ENCODE data around the gene ITFG1.

The ITFG1 gene

GRCh38 chr16:47493381-47494337 lies 32.8 kb upstream of the ITFG1 start:
- TF ChIP-seq CTCF (IDR thresholded peaks at IDR 0.05) = no peak

GRCh38 chr16:47492428-47493377 lies 31.8 kb upstream of the ITFG1 start:
- TF ChIP-seq CTCF (IDR thresholded peaks at IDR 0.05) = no peak

- no peak for TF ChIP-seq CTCF (IDR thresholded peaks at IDR 0.05)
Observed at GRCh38 chr16:47492036-47492427, 31.2 kb upstream of the ITFG1 start.

GRCh38 chr16:47490471-47490870 lies 29.6 kb upstream of the ITFG1 start:
- TF ChIP-seq CTCF (IDR thresholded peaks at IDR 0.05) = no peak

- TF ChIP-seq CTCF (IDR thresholded peaks at IDR 0.05) = no peak
Observed at GRCh38 chr16:47488051-47488450, 27.2 kb upstream of the ITFG1 start.

GRCh38 chr16:47486856-47487255 lies 26.0 kb upstream of the ITFG1 start:
- TF ChIP-seq CTCF (IDR thresholded peaks at IDR 0.05) = no peak

- TF ChIP-seq CTCF (IDR thresholded peaks at IDR 0.05) = no peak
Observed at GRCh38 chr16:47483616-47484015, 22.8 kb upstream of the ITFG1 start.

All from LNCAP (cell line).